ENCODE data around the gene MRC2.

DNA sequence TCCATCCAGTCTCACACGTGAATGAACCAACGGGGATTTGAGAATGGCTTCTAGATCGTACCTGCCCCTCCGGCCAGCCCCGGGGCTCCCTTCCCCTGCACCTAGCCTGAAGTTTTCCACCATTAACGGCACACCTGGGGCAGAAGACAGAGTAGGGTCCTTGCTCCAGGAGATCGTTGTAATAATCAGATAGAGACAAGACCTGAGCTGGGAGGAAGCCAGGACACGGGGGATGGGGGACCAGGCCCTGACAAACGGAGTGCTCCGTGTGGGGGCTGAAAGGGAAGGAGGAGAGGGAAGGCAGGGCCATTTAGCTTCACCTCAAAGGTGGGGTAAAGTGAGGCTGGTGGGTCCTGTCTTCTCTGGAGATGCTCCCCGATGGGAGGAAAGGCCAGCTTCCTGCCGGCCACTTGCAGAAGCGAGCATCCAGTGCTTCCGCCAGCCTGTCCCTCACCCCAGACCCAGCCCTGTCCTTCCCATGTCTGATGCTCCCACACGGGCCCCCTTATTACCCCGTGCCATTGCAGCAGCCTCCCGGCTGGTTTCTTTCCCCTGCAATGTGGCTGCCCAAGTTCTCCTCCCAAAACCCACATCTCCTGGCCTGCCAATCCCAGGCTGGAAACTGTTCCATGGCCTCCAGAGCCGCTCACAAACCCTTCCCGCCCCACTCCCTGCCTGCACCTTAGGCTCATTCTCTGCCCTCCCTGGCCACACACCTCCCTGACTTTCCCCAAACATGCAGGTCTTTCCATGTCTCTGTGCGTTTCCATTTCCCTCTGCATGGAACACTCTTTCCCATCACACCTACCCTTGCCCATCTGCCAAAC, 79.3 kb downstream of the MRC2 start:
- TF ChIP-seq, protein P1, sequence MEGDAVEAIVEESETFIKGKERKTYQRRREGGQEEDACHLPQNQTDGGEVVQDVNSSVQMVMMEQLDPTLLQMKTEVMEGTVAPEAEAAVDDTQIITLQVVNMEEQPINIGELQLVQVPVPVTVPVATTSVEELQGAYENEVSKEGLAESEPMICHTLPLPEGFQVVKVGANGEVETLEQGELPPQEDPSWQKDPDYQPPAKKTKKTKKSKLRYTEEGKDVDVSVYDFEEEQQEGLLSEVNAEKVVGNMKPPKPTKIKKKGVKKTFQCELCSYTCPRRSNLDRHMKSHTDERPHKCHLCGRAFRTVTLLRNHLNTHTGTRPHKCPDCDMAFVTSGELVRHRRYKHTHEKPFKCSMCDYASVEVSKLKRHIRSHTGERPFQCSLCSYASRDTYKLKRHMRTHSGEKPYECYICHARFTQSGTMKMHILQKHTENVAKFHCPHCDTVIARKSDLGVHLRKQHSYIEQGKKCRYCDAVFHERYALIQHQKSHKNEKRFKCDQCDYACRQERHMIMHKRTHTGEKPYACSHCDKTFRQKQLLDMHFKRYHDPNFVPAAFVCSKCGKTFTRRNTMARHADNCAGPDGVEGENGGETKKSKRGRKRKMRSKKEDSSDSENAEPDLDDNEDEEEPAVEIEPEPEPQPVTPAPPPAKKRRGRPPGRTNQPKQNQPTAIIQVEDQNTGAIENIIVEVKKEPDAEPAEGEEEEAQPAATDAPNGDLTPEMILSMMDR (IDR thresholded peaks at IDR 0.05) = no peak
- no peak for TF ChIP-seq POLR2A (IDR thresholded peaks at IDR 0.05)
